Measurements from ENCODE around the gene SCAMP2. TPM values are rescaled to one million over a fixed set of nuclear protein-coding genes. Genes with fewer than 3 reads are reported as not detected.

Gene SCAMP2
- total and polyA plus RNA-seq, 2 of the 13 experiments (the other 11 are each of a cell fraction or from before 2014, with no cell fraction given), result 34.8 to 121 TPM

- Histone ChIP-seq H3K27me3 (ENCODE audit: control insufficient read depth in 1 of 2, insufficient read depth in 2 of 2, low read length in 2 of 2) (no peaks in the 10 kb centered on the region), H3K9me3 (ENCODE audit: low read length) (no peaks in the 10 kb centered on the region), H3K4me3 (replicated peaks in 1 of 3; ENCODE audit: insufficient read depth in 1 of 3, low read depth in 2 of 3, low read length in 3 of 3) (no peak overlapping the region), H3K4me1 (ENCODE audit: insufficient read depth, low read length) (peaks cover 13% of the 10 kb centered on the region), H3K36me3 (replicated peaks in 1 of 2; ENCODE audit: control insufficient read depth in 1 of 2, insufficient read depth in 2 of 2, low read length in 2 of 2) (peaks cover 20 to 41% of the 10 kb centered on the region in 2 experiments; a peak in 4 of 5 replicates), H2AFZ (ENCODE audit: low read length) (no peak overlapping the region), H3K9ac (ENCODE audit: insufficient read depth, low read depth, low read length) (no peak overlapping the region), H3K79me2 (ENCODE audit: insufficient read depth, low read length) (no peaks in the 10 kb centered on the region), H3K4me2 (ENCODE audit: low read depth, low read length) (no peak overlapping the region), H3K27ac (ENCODE audit: extremely low read length, insufficient read depth, low read length) (no peak overlapping the region), H4K20me1 (ENCODE audit: insufficient read depth, low read length) (no peaks in the 10 kb centered on the region; the same call in 1 of the 2 replicates)
- no peak for DNase-seq (ENCODE audit: low spot score)
- no TSS peak for BruUV-seq (replicated peaks)
- ChIA-PET CTCF (ENCODE audit: low intra/inter-chr PET ratio, low total read pairs) (interaction anchor here (2.5 kb wide), 1 partner anchor 28 kb away, joined by 56 read pairs; no protein-coding TSS in a partner anchor), POLR2A (no interaction called here)
- ATAC-seq, result no peak
- TF ChIP-seq U2AF2 (IDR thresholded peaks at IDR 0.05; ENCODE audit: low read depth, low read length) (no peak), AGO2 (optimal IDR thresholded peaks at IDR 0.05; ENCODE audit: low read depth, low read length) (peak; percentile 53)
- in situ Hi-C loops (cut with HindIII; ENCODE audit: extremely low pct_ligation_motif_present, low pct_unique_long_range_greater_than_20kb), result no loop called here
- intact Hi-C loops (cut with micrococcal nuclease; ENCODE audit: unreplicated experiment), result no loop called here
- WGBS (ENCODE audit: low lambda C conversion rate), result 95% methylated on average over 12 of the region's 25 CpGs
- no peak for FAIRE-seq
Observed at GRCh38 chr15:74798388-74799254, 74.5 kb downstream of the SCAMP2 start.

DNA sequence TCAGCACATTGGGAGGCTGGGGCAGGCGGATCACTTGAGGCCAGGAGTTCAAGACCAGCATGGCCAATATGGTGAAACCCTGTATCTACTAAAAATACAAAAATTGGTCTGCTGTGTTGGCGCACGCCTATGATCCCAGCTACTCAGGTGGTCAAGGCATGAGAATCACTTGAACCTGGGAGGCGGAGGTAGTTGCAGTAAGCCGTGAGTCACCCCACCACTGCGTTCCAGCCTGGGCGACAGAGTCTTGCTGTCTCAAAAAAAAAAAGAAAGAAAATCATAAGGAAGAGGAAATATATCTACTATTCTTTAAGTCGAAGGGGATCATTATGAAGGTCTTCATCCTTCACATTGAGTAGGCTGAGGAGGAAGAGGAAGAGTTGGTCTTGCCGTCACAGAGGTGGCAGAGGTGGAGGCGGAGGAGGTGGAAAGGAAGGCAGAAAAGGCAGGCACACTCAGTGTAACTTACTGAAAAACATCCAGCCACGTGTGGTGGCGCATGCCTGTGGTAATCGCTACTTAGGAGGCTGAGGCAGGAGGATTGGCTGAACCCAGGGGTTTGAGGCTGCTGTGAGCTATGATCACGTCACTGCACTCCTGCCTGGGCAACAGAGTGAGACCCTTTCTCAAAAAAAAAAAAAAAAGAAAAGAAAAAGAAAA lies 77.1 kb downstream of the SCAMP2 start:
- no peak for DNase-seq (ENCODE audit: low spot score)
- Histone ChIP-seq H2AFZ (ENCODE audit: low read length) (no peak overlapping the region), H3K4me1 (ENCODE audit: insufficient read depth, low read length) (peaks cover 13% of the 10 kb centered on the region), H4K20me1 (ENCODE audit: insufficient read depth, low read length) (peaks cover 7% of the 10 kb centered on the region; the same call in 1 of the 2 replicates), H3K9me3 (ENCODE audit: low read length) (no peaks in the 10 kb centered on the region), H3K27ac (ENCODE audit: extremely low read length, insufficient read depth, low read length) (no peak overlapping the region), H3K27me3 (ENCODE audit: control insufficient read depth in 1 of 2, insufficient read depth in 2 of 2, low read length in 2 of 2) (no peaks in the 10 kb centered on the region), H3K4me3 (replicated peaks in 1 of 3; ENCODE audit: insufficient read depth in 1 of 3, low read depth in 2 of 3, low read length in 3 of 3) (no peak overlapping the region), H3K4me2 (ENCODE audit: low read depth, low read length) (no peak overlapping the region), H3K79me2 (ENCODE audit: insufficient read depth, low read length) (peaks cover 8% of the 10 kb centered on the region), H3K36me3 (replicated peaks in 1 of 2; ENCODE audit: control insufficient read depth in 1 of 2, insufficient read depth in 2 of 2, low read length in 2 of 2) (peaks cover 7 to 22% of the 10 kb centered on the region in 2 experiments; a peak in 4 of 5 replicates), H3K9ac (ENCODE audit: insufficient read depth, low read depth, low read length) (no peak overlapping the region)
- in situ Hi-C loops (cut with HindIII; ENCODE audit: extremely low pct_ligation_motif_present, low pct_unique_long_range_greater_than_20kb) (no loop called here), intact Hi-C loops (cut with micrococcal nuclease; ENCODE audit: unreplicated experiment) (no loop called here)
- no peak for FAIRE-seq
- BruUV-seq (replicated peaks), result no TSS peak
- WGBS (ENCODE audit: low lambda C conversion rate), result 97% methylated on average over 14 of the region's 14 CpGs
- POLR2A ChIA-PET, result interaction anchor here (0.8 kb wide), 1 partner anchor 16 kb away, joined by 3 read pairs; no protein-coding TSS in a partner anchor
- ATAC-seq, result no peak
- CTCF ChIA-PET (ENCODE audit: low intra/inter-chr PET ratio, low total read pairs), result interaction anchor here (0.9 kb wide), 1 partner anchor 27 kb away, joined by 3 read pairs; no protein-coding TSS in a partner anchor
- TF ChIP-seq NR3C1 (CRISPR knock-in tag; IDR thresholded peaks at IDR 0.05) (no peak), ZNF75D (CRISPR knock-in tag; IDR thresholded peaks at IDR 0.05; ENCODE audit: borderline replicate concordance) (no peak), CCAR2 (optimal IDR thresholded peaks at IDR 0.05; ENCODE audit: low read depth, low read length) (no peak), RFXAP (CRISPR knock-in tag; IDR thresholded peaks at IDR 0.05; ENCODE audit: borderline replicate concordance) (no peak), ZNF382 (CRISPR knock-in tag; IDR thresholded peaks at IDR 0.05; ENCODE audit: borderline replicate concordance) (no peak)
- TF ChIP-seq, protein P1, sequence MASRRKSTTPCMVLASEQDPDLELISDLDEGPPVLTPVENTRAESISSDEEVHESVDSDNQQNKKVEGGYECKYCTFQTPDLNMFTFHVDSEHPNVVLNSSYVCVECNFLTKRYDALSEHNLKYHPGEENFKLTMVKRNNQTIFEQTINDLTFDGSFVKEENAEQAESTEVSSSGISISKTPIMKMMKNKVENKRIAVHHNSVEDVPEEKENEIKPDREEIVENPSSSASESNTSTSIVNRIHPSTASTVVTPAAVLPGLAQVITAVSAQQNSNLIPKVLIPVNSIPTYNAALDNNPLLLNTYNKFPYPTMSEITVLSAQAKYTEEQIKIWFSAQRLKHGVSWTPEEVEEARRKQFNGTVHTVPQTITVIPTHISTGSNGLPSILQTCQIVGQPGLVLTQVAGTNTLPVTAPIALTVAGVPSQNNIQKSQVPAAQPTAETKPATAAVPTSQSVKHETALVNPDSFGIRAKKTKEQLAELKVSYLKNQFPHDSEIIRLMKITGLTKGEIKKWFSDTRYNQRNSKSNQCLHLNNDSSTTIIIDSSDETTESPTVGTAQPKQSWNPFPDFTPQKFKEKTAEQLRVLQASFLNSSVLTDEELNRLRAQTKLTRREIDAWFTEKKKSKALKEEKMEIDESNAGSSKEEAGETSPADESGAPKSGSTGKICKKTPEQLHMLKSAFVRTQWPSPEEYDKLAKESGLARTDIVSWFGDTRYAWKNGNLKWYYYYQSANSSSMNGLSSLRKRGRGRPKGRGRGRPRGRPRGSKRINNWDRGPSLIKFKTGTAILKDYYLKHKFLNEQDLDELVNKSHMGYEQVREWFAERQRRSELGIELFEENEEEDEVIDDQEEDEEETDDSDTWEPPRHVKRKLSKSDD (CRISPR knock-in tag; IDR thresholded peaks at IDR 0.05; ENCODE audit: low read depth), result no peak

Data from HepG2 (cell line).